Activated CD4-positive, alpha-beta T cell treated with anti-CD3 and anti-CD28 coated beads for 4 hours (primary cell): ENCODE data around the gene SMIM30.
"Not testable (repeated sequence)": the region's sequence is repeated elsewhere in the genome, so short reads cannot be mapped to it uniquely, and the experiment has no call there.

Source experiments
- DNase-seq, 2 donors: peaks; one replicate each; pipeline ENCODE4 v3.0.0-alpha.2; 2020

Gene SMIM30

DNA sequence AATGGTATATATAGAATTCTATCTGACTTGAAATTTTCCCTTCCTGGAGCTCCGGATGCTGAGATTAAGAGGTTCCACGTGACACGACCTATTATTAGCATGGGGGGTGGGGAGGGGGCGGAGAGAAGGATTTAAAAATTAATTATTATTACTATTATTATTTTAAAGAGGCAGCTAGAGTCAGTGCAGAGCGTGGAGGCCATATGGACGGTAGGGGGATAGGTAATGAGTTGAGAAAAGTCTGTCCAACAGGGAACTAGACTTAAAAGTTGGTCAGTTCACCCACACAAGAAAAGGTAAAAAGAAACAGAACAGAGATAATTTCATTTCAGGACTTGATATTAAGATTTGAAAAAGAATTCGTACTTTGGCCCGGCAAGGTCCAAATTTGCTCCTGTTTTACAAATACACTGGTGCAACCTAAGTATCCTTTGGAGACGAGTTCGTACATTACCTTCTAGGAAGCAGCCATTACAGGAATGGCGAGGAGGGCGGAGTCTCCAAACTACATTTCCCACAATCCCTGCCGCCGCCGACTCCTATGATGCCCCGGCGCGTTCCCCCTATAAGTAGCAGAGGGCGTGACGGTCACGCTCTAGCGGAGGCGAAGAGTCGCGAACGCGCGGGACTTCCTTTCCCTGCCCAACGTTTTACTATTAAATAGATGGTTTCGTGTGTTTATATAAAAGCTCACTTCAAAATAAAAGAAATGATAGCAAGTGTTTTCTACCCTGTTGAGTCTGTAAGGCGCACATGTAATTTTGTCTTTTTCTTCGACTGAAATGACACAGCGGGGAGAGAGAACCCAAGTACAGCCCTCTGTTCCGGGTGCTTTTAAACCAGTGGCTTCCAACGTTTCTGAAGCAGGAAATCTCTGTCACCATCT, at the start of gene SMIM30:
SMIM30 (minus strand) TSS at position 481 of the 886 bp plus-strand sequence. CDS start 976 bp downstream, outside the sequence.
- DNase-seq = peak; percentile 89

GRCh38 chr7:113166176-113166575, 47.8 kb upstream of the SMIM30 start:
- not testable (repeated sequence) for DNase-seq

DNA sequence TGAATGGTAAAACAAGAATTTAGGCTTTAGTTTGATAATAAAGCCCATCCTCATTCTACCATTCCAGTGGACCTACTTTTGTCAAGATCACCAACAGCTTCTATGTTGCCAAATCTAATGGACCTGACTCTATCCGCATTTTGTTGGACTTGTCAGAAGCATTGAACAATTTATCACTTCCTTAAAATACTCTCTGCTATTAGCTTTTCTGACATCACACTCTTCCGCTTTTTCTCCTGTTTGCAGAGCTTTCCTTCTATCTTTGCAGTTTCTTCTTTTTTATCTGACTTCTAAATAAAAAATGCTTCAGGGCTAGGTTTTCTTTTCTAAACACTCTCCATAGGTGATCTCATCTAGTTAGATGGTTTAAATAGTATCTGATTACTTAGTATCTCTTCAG, 42.7 kb upstream of the SMIM30 start:
- no peak for DNase-seq

- DNase-seq = no peak
Observed at GRCh38 chr7:113159746-113160339, 41.5 kb upstream of the SMIM30 start.

DNA sequence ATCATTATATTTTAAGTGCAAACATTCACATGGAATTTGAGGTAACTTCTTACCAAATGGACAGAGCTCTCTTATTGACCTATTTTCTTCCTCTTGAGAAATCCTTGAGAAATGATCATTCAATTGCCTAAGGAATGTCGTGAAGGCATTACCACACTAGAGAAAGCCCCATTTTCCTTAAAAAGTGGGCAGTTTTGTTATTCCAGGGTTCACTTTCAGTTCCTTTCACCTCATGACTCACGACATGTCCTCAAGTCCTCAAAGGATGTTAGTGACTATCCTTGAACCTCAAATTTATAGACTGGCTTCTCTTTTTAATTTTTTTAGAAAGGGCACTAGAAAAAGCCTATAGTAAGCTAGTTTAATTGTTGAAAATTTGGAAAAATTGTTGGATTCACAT, 40.4 kb upstream of the SMIM30 start:
- no peak for DNase-seq

DNA sequence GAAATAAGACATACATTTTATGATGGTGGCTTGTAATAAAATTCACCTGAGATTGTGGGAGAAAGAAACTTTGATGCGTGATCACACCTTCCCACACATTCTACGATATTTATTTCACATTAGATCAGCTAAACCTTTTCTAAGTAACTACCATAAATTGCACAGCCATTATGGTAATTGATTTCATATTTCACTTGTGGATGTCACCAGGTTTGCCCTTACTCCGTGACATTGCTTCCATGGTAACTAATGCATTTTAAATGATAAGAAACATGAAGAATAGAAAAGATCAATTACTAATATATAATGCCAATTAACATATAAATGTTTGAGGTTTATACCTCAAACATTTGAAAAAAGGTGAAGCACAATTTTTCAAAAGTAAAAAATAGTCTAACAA, 35.8 kb upstream of the SMIM30 start:
- no peak for DNase-seq

DNA sequence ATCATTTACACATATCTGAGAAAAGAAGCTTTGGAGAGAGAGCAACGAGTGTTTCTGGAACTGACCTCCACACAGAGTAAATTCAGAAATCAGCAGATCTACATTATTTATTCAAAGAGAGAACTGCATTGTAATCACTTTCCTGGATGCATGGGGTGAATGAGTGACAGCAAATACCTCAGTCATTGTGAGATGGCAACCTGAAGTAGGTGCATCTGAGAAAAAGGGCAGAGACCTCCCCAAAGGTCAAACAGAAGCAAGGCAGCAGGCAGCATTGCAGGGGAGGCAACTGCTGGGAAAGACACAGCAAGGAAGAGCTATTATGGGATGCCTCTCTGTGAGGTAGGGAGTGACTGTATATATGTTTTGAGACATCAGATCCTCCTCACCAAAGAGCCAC, 26.5 kb upstream of the SMIM30 start:
- DNase-seq = no peak

DNA sequence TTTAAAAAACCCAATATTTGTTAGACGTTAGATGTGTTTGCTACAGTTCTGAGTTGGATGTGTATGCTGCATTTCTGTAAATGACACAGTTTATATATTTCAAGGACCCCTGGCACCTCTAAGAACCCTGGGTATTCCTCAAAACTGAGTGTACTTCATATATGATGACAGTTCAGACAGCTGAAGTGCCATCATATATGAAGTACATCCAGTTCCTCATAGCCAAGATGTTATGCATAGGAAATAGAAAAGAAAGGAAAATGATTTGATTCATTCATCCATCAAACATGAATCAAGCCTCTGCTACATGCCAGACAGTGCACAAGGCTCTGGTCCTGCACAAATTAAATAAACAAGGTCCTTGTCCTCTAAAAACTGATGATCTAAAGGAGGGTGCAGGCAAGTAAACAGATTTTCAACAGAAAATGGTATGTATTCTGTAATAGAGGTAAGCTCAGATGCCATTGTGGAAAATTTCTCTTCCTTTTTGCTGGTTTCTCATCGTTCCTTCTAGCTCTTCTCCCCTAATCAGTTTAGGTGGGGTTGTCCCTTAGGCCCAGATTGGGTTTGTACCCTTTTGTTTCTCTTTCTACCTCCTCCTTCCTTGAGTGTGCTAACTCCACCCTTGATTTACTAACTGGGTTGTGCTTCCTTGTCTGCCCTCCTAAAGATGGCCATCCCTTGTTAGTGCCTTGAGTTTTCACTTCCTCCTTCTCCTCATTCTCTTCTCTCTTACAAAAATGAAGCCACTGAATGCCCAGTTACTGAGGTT, 25.3 kb upstream of the SMIM30 start:
- DNase-seq = no peak

GRCh38 chr7:113142385-113143119, 24.2 kb upstream of the SMIM30 start:
- no peak for DNase-seq

DNA sequence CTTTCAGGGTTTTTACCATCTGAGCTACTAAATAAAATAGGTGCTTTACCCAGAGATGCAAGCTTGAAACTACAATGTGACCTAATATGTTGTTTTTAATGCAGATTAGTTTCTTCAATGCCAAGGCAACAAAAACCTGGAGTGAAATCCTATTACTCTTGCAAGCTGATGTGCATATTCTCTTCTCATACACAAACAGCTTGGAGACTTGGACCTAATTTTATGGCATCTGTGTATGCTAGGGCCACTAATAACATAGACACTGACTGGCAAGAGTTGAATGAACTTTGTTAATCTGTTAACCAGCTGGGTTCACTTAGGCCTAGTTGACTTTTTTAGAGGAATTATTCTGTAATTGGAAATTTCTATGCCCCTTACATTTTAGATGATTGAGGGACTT, 23.4 kb upstream of the SMIM30 start:
- DNase-seq = no peak

DNA sequence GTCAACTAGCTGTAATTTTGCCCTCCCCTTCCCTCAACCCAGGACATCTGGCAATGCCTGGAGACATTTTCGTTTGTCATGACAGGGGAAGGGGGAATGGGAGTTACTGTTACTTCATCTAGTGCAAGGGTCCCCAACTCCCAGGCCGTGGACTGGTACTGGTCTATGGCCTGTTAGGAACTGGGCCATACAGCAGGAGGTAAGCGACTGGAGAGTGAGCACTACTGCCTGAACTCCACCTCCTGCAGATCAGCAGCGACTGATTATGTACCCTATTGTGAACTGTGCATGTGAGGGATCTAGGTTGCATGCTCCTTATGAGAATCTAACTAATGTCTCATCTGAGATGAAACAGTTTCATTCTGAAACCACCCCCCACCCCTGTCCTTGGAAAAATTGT, 22.6 kb upstream of the SMIM30 start:
- DNase-seq = no peak

GRCh38 chr7:113137241-113137640, 18.9 kb upstream of the SMIM30 start:
- no peak for DNase-seq

DNA sequence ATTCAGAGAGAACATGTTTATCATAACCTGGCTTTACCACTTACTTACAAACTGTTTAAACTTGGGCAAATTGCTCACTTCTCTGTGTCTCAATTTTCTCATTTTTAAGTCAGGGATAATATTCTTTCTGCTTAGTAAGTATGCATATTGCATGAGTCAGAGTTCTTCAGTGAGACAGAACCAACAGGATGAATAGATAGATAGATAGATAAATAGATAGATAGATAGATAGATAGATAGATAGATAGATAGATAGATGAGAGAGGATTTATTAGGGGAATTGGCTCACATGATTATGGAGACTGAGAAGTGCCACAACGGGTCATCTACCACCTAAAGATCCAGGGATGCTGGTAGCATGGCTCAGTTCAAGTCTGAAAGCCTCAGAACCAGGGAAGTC, 15.7 kb upstream of the SMIM30 start:
- no peak for DNase-seq

DNA sequence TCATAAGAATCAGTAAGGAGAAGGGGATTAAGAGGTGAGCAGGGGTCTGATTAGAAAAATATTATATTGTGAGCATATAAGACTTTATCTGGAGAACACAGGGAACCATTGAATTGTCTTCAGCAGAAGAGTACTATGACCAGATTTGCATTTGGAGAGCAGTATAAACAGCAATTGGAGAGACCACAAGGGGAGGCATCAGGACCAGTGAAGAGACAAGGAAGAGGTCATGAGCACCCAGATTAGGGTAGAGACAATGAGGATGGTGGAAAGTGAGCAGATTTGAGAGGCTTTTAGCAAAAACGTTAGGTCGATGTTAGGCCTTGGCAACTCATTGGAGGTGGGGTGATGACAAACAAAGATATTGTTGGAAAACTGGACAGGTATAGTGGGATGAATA, 13.0 kb upstream of the SMIM30 start:
- DNase-seq = no peak

DNA sequence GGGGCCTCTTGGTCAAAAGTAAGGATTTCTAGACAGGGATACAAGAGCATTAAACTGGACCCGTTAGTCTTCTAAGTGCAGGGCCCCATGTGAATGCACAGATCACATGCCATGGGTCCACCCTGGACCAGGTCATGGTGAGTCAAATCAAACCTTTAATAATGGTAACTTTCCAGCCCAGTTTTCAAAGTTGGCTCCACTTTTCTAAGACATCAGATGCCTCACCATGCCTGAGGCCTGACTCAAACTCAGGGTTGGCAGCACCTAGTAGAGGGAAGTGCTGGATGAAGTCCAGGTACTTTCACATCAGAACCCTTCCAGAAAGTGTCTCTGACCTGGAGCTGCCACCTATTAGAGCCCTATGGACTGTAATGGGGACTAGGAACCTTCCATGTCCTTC, 9.7 kb upstream of the SMIM30 start:
- DNase-seq = no peak

- no peak for DNase-seq
Observed at GRCh38 chr7:113125728-113126127, 7.4 kb upstream of the SMIM30 start.

DNA sequence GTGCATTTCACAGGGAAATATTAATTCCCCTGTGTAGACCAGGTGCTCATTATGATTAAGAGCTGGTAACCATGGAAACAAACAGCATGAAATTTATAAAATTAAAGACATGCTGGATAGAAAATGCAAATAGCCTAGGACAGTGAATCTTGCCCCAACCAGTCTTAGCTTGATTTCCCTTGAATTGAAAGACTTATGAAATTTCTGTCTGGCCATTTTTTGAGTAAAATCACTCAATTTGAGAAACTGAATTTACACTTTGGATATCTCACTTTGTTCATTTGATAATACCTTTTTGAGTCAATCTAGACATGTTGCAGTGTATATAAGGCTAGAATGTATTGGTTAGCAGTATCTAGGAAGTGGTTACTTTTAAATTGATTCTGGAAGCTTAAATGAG, 4.4 kb upstream of the SMIM30 start:
- DNase-seq = no peak

- no peak for DNase-seq
Observed at GRCh38 chr7:113120647-113121046, 2.3 kb upstream of the SMIM30 start.

- DNase-seq = no peak
Observed at GRCh38 chr7:113119429-113119828, 1.1 kb upstream of the SMIM30 start.

DNA sequence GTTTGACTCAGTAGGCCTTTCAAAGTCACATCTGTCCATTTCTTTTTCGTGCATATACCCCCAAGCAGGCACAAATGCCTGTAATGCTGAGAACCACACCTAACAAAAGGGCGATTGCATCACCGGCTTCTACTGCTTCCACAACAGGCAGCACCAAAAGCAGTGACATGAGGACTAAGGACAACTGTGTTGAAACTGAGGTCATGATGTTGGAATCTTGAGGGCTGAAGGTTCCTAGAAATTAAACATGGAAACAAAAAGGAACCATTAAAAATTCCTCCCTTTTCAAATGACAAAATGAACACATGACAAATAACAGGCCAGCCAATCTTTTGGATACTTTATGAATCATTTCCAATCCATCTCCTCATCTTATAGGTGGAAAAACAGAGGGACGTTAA, 980 bp downstream of the SMIM30 start:
- not testable (repeated sequence) for DNase-seq

GRCh38 chr7:113113912-113114311, 4.4 kb downstream of the SMIM30 start:
- no peak for DNase-seq

GRCh38 chr7:113109718-113110117, 8.6 kb downstream of the SMIM30 start:
- DNase-seq = no peak

- no peak for DNase-seq
Observed at GRCh38 chr7:113100121-113100603, 18.2 kb downstream of the SMIM30 start.
